Panc1 (cell line): ENCODE data around the gene ZBTB22.

ENCODE experiments used
- CTCF ChIP-seq: fragments of 450-650 bp; IDR thresholded peaks from 2 replicates; pipeline ENCODE4 v1.5.1; 2017; ENCODE audit warnings: mild to moderate bottlenecking
- SIN3A ChIP-seq: IDR thresholded peaks from 2 replicates; pipeline ENCODE4 v1.6.1; 2012; ENCODE audit warnings: low read depth, mild to moderate bottlenecking, low read length, moderate library complexity, borderline replicate concordance; ENCODE audit not compliant: insufficient read depth
- TCF7L2 ChIP-seq: IDR thresholded peaks from 2 replicates; pipeline ENCODE4 v1.6.1; 2011; ENCODE audit warnings: mild to moderate bottlenecking, low read depth, low read length, inconsistent platforms

GRCh38 chr6:33344701-33345697 lies 27.5 kb upstream of the ZBTB22 start:
- peak; percentile 83 for TF ChIP-seq CTCF
- peak; percentile 93 for TF ChIP-seq TCF7L2
- no peak for TF ChIP-seq SIN3A
